ENCODE measurements around the gene FARS2.

The FARS2 gene

DNA sequence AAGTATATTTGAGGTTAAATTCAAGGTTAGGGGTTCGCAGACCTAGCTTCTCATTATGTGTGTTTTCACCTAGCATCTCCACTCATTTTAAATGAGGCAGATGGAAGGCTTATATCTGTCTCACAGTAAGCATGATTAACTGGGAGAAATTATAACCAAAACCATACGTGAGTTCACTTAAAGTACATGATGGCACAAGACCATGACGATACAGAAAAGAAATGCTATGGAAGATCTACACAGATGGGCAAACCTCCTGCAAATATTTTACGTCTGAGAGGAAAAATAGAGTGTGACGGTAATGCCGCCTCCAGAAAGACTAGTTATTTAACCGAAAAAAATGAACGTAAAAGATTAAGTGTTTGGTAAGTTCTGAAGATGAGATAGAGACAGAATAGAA is 337.8 kb downstream of the FARS2 start:
- DNase-seq = no peak
- intact Hi-C loops (cut with DNase I) = no loop called here

DNA sequence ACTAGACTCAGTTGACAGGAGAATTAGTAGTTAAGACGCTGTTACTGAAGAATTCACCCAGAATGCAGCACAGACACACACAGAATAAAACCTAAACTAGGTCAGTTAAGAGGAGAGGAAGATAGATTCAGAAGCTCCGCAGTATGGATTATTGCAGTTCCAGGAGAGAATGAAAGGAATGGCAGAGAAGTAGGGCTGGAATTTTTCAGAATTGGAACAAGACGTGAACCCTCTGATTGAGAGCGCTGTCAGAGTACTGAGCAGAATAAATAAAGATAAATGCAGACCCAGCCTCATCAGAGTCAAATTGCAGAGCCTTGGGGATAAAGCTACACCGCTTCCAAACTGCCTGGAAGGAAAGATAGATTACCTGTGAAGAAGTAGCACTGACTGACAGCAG is 344.6 kb downstream of the FARS2 start:
- intact Hi-C loops (cut with DNase I) = no loop called here
- no peak for DNase-seq

DNA sequence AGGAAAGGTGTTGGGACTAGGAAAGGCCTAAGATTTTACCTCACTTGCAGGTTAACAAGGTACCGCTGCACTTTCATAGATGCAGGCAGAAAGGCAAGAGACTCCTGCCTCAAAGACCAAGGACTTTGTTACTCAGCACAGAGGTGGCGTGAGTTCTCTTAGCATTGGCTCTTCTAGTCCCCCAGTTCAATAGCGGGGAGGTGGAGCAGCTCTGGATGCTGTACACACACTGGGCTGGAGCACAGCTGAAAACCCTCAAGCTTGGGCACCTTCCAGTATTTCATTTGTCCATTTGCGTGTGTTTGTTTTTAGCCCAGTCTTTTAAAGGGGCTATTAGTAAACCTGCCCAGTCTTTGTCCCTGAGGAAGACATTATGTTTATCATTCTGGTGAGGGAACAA is 345.2 kb downstream of the FARS2 start:
- no peak for DNase-seq
- intact Hi-C loops (cut with DNase I) = no loop called here

DNA sequence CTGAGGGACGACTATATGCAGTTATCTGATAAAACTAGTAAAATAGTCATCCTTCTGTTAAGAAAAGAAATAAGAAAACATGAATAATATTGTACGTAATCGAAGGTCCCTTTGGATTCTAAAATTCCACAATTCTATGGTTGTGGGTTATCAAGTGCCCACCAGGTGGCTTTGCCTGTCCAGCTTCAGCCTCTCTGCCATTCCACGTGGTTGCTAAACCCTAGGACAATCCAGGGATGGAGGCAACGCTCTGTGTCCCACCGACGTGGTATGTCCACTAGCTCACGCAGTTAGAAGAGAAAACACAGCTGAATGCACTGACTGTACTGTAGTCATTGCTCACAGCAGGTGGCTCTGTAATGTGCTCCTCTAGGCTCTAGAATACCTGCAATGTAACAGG is 349.3 kb downstream of the FARS2 start:
- intact Hi-C loops (cut with DNase I) = no loop called here
- DNase-seq = no peak

DNA sequence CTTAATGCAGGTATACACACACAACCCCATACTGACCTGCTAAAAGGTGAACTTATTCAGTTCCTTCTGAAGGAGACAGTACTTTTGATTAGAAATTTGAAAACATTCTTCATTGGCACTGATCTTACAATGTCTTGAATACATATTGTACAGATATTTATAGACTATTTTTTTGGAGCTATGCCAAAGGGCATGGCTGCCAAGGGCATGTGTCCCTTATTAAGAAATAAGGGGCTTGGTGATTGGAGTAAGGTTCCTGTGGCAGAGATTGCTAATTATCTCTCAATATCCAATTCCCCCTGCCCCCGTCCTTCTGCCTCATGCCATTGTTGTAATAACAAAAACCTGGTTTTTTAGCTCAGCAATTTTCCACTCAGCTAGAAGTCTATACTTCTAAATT is 355.9 kb downstream of the FARS2 start:
- intact Hi-C loops (cut with DNase I) = no loop called here
- no peak for DNase-seq

DNA sequence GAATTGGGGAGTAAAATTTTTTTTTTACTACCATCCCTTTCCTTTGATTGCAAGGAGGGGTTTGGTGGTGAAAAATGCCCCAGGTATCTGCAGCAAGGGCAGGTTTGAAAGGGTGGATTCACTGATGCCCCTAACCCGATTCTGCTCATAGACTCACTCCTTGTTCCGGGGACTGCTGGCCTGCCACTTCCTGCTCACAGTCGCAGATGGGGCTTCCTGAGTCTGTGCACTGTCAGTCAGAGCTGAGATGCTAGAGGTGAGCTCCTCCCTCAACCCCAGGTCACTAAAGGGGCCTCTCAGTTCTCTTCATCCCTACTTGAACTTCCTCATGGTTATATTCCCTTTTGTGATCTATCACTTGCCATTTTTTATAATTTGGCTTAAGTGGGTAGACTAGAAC is 357.9 kb downstream of the FARS2 start:
- no peak for DNase-seq
- intact Hi-C loops (cut with DNase I) = no loop called here

DNA sequence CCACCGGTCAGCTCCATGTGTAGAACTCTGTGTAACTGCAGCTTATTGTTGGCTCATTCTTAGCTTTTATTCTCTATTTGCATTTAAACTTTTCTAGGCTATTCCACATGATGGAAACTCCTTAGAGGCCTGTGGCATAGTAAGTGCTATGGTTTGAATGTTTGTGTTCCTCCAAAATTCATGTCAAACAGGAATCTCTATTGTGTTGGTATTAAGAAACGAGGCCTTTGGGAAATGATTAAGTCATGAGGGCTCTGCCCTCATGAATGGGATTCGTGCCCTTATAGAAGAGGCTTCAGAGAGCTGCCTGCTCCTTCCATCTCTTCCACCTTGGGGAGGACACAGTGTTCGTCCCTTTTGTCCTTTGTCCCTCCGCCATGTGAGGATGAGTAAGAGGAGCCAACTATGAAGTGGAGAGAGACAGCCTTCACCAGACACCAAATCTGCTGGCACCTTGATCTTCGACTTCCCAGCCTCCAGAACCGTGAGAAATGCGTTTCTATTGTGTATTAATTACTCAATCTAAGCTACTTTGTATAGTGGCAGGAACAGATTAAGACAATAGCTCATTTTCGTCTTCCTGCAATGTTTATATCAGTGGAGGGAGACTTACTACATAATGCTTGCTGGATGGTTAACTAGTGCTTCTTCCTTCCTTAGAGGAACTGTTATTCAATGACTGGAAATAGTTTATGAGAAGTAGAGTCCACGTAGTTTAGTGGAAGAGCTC is 361.1 kb downstream of the FARS2 start:
- intact Hi-C loops (cut with DNase I) = no loop called here
- no peak for DNase-seq

DNA sequence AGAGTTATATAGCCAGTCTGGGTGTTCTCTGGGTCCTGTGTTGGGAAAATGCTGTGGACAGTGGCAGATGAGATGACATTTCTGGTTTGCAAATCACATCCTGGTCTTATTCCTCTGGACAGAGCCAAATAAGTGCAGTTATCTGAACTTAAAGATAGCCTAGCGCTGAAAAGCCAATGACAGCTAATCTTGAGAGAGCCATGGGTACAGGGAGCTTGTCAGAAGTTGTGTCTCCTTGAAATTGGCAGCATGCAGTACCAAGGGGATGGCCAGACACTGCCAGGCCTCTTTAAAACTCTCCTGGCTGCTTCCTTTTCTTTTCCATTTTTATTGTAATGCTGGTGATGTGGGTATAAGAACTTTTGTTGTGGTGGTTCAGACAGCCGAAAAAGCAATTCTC is 362.5 kb downstream of the FARS2 start:
- DNase-seq = no peak
- intact Hi-C loops (cut with DNase I) = no loop called here

DNA sequence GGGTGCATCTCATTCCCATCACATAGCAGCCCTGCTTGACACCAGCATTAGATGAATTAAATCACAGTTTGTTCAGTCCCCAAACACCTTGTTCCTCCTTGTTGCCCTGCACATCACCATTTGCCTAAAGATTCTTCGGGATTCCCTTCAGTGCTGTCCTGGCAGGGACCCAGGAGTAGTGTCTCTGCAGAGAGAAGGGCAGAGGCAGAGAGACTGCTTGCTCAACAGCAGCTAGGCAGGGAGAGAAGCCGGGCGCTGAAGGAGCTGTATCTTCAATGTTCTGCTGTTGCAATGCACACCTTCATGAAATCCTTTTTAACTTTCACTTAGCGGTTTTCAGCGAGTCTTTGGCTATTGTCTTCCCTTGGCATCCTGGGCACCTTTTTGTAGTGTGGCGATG is 362.9 kb downstream of the FARS2 start:
- intact Hi-C loops (cut with DNase I) = no loop called here
- DNase-seq = peak in 1 of 10 donors; percentile 66

DNA sequence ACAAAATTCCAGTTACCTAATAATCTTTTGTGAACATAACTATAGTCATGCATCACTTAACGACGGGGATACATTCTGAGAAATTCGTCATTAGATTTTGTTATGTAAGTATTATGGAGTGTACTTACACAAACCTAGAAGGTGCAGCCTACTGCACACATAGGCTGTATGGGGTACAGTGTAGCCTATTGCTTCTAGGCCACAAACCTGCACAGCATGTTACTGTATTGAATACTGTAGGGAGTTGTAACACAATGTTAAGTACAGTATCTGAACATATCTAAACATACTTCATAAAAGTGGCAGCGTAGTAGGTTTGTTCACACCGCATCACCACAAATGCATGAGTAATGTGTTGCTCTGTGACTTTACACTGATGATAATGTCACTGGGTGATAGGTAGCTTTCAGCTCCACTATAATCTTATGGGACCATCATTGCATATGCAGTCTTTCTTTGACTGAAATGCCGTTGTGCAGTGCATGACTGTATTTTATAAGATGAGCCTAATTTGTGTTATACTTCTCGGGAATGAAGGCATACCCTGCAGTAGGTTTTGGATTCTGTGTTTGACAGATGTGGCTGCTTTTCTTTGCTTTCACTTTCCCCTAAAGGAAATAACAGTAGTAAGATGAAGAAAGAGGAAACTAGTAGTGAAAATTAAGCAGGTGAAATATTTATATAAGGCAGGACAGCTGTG is 365.6 kb downstream of the FARS2 start:
- DNase-seq = no peak
- intact Hi-C loops (cut with DNase I) = no loop called here

DNA sequence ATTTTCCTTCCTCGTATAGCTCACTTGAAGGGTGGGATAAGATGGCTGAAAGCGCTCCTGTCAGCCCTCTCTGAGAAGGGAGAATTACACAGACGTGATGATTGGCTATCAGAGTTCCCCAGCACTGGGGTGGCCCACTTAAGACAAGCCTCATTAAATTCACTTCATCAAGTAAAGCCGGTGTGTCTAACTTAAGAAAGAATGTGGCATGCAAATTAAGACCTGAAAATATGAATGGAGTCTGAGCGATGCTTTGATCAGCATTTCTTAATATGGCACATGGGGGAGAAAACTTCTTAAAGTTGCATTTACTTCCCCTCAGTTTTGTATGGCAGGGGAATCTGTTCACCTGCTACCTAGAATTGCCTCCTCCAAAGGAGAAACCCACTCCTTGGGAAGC is 369.3 kb downstream of the FARS2 start:
- no peak for DNase-seq
- intact Hi-C loops (cut with DNase I) = no loop called here

DNA sequence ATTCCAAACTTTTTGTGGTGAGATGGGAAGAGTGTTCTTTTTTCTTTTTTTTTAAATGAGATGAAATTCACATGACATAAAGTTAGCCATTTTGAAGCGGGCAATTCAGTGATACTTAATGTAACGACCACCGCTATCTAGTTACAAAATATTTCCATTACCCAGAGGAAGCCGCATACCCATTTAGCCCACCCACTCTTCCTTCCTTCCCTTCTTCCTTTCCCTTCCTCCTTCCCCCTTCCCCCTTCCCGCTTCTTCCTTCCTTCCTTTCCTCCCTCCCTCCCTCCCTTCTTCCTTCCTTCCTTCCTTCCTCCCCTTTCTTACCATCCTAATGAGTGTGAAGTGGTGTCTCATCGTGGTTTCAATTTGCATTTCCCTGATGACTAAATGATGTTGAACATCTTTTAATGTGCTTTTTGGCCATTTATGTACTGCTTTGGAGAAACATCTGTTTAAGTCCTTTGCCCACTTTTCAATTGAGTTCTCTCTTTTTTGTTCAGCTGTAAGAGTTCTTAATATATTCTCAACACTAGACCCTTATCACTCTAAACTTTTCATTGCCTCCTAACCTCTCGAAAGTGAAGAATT is 371.1 kb downstream of the FARS2 start:
- no peak for DNase-seq
- intact Hi-C loops (cut with DNase I) = no loop called here

DNA sequence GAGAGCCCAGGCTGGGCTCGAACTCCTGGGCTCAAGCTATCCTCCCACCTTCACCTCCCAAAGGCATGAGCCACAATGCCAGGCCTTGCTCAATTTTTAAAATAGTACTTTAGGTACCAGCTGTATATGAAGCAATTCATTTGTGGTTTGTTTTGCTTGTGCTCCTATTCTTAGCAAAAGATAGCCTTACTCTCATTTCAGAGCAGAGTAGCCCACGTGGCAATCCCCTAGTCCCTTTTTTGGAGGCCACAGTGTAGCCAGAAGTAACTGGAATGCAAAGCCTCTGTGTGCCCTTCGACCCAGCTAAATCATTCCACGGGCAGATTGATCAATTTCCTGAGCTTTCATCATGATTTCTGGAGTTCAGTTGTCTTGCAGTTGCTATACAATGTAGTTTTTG is 373.2 kb downstream of the FARS2 start:
- DNase-seq = no peak
- intact Hi-C loops (cut with DNase I) = no loop called here

DNA sequence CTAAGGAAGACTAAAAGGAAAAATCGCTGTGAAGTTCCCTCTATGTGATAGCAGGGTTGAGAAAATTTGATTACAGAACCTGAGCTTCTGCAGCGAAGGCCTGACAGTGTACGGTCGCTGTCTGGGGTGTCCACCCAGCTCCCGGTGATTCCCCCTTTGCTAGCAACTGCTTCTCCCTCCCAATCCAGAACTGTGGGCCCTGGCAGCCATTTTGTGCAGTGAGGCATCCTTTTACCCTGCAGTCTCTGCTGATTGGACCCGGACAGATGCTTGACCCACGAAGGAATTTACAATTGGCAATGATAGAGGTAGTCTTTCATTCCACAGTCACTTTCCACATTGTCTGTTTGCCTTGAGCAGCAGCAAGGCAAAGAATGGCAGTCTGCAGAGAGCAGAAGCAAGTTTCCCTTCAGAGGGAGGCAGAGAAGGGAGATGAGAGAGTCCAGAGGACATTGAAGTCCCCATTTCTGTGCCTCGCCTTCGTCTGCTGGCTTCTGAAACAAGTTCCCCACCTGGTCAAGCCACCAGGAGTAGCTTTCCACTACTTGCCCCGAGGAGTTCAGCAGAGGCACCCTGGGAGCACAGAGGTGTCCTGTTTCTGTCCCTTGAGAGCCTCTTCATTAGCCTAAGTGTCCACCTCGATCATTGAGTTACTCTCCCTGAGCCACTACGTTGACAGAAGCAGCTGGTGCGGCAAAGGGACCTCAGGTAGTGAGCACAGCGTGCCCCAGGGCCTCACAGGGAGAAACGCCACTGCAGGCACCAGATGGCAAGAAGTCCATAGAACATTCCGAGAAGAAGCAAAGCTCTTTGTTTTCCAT is 375.1 kb downstream of the FARS2 start:
- no peak for DNase-seq
- intact Hi-C loops (cut with DNase I) = no loop called here

DNA sequence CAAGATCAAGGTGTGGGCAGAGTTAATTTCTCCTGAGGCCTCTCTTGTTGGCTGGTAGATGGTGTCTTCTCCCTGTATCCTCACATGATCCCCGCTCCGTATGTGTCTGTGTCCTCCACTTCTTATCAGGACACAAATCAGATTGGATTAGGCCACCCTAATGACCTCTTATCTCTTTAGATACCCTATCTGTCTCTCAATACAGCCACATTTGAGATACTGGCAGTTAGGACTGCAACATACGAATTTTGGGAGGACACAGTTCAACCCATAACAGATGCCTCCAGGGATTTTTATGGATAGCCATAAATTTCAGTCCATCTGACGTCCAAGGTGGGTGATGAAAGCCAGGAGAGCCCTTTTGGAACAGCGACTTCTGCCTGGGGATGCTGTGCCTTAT is 376.4 kb downstream of the FARS2 start:
- intact Hi-C loops (cut with DNase I) = no loop called here
- no peak for DNase-seq

DNA sequence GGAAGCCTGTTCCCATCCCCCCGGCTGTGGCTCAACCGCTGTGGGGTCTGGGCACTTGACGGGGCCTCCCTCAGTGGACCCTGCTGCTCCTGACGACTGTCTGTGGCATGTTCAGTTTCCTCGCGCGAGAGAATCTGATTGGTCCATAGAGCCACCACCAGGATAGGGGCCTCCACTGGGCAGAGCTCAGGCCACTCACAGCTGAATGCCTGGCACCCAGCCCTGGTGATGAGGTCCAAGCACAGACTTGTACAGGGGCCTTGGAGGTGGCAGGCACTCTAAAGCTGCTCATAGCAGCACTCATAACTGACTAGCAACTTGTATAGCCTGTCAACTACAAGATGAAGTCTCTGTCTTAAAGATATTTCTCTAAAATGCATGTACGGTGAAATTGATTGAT is 377.4 kb downstream of the FARS2 start:
- intact Hi-C loops (cut with DNase I) = no loop called here
- peak in 8 of 10 donors; percentile 37 to 93 (median 61) for DNase-seq

DNA sequence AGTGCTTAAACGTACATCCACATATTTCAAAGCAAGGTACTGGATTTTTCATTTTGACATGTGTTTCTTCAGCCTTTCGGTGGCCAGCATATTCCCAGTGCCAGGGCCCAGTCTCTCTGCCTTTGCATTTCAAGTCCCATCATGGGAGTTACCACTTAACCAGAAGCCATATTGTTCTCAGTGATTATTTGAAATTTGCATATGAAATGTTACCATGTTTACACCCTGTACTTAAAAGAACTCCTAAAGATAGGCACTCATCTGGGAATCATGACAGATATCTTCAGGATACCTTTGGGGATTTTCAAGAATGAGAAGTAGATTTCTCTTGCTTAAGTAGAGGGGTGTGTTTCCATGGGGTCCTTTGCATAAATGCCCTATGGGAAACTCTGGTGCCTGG is 377.9 kb downstream of the FARS2 start:
- no peak for DNase-seq
- intact Hi-C loops (cut with DNase I) = no loop called here

DNA sequence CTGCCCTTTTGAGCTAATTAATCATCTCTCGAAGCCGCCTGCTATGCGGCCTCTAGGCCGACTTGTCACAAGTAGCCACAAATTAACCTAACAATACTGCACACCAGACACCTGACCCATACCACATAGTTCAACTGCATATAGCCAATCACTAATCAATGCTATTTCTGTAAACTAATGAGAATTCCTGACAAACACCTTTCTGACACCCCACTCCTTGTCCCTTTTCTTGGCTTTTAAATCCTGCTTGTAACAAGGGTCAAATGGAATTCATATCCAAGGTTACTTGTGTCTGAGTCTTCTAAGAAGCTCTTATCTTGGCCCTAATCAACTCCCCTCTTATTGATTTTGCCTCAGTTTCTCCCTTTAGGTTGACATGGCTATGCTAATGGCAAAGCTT is 379.3 kb downstream of the FARS2 start:
- DNase-seq = no peak
- intact Hi-C loops (cut with DNase I) = no loop called here

DNA sequence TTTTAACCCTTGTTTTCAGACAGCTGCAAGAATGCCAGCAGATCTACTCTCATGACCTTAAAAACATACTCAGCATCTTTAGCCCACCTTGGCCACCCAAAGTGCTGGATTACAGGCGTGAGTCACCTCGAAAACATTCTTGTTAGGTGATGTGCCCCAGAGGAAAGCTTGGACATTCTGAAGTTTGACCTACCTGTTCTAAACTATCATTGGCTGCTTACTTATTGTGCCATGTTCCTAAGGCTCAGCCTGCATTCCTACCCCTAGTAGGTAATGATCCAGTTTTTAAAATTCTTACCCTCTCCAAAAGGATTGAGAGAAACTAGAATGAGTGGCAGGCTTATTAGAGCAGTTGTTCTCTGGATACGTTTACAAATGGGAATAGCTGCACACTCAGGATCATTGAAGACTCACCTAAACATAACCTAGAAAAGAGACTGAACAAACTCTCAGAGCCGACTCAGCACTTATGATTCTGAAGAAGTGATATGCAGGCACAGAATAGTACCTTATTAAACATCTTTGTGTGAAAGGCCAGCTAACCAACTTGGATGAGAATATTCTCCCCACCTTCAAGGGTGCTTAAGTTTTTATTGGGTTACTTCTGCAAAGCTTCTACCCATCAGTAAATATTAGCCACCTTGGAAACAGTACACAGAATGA is 383.3 kb downstream of the FARS2 start:
- intact Hi-C loops (cut with DNase I) = no loop called here
- DNase-seq = no peak
